Smooth muscle cell (in vitro differentiated cells): ENCODE results near the gene G6PC2. TPM values are rescaled to one million over a fixed set of nuclear protein-coding genes. Genes with fewer than 3 reads are reported as not detected.
"Not testable (repeated sequence)": the region's sequence is repeated elsewhere in the genome, so short reads cannot be mapped to it uniquely, and the experiment has no call there.

Source experiments
- DNase-seq: peaks from one replicate; lab custom pipeline; 2025; ENCODE audit not compliant: unreplicated experiment; lab: John Stamatoyannopoulos, UW
- H2AFZ ChIP-seq: fragments of 200-600 bp; sonication (generic); 2 replicates; pipeline ENCODE4 v1.6.0; 2016; ENCODE audit warnings: antibody characterized with exemption, low read depth, mild to moderate bottlenecking
- H3F3A ChIP-seq: fragments of 200-600 bp; sonication (generic); 2 replicates; pipeline ENCODE4 v1.6.0; 2017; ENCODE audit warnings: antibody characterized with exemption, low read depth
- H3K27ac ChIP-seq: fragments of 200-600 bp; sonication (generic); 2 replicates; pipeline ENCODE4 v1.5.1; 2016; ENCODE audit warnings: low read depth, mild to moderate bottlenecking
- H3K27me3 ChIP-seq: fragments of 200-600 bp; sonication (generic); 2 replicates; pipeline ENCODE4 v1.6.1; 2016; ENCODE audit warnings: low read depth, mild to moderate bottlenecking
- H3K36me3 ChIP-seq: fragments of 200-600 bp; sonication (generic); 2 replicates; pipeline ENCODE4 v1.5.1; 2016; ENCODE audit warnings: low read depth
- H3K4me1 ChIP-seq: fragments of 200-600 bp; sonication (generic); 2 replicates; pipeline ENCODE4 v1.5.1; 2016; ENCODE audit warnings: low read depth
- H3K4me2 ChIP-seq: fragments of 200-600 bp; sonication (generic); 2 replicates; pipeline ENCODE4 v1.6.0; 2016; ENCODE audit warnings: mild to moderate bottlenecking
- H3K4me3 ChIP-seq: fragments of 200-600 bp; sonication (generic); 2 replicates; pipeline ENCODE4 v1.5.1; 2016; ENCODE audit warnings: mild to moderate bottlenecking
- H3K79me2 ChIP-seq: fragments of 200-600 bp; sonication (generic); 2 replicates; pipeline ENCODE4 v1.6.0; 2016; ENCODE audit warnings: low read depth, mild to moderate bottlenecking
- H3K9ac ChIP-seq: fragments of 200-600 bp; sonication (generic); 2 replicates; pipeline ENCODE4 v1.6.0; 2016; ENCODE audit warnings: low read depth
- H3K9me3 ChIP-seq: fragments of 200-600 bp; sonication (generic); replicated peaks from 2 replicates; pipeline ENCODE4 v1.5.1; 2016; ENCODE audit warnings: low read depth
- H4K20me1 ChIP-seq: fragments of 200-600 bp; sonication (generic); 2 replicates; pipeline ENCODE4 v1.6.0; 2016; ENCODE audit warnings: low read depth
- CTCF ChIP-seq: fragments of 200-600 bp; sonication (generic); IDR thresholded peaks from 2 replicates; pipeline ENCODE4 v1.5.1; 2017; ENCODE audit warnings: borderline replicate concordance, mild to moderate bottlenecking, antibody characterized with exemption; ENCODE audit not compliant: insufficient read depth, poor library complexity, severe bottlenecking
- WGBS: methylation state at CpG from one replicate; pipeline ENCODE4 v1.1.7; 2016; ENCODE audit warnings: low lambda C conversion rate; 5-methylcytosine and 5-hydroxymethylcytosine counted together
- polyA plus RNA-seq: library from polyadenylated mRNA; unstranded; fragments of >200 nt; fragmentation: Nextera tagmentation; extraction: Ambion mirVana; gene quantifications from 2 replicates; pipeline ENCODE4 v1.2.1, GENCODE V29; 2016
- total RNA-seq: library from RNA; depleted of rRNA; stranded (reverse); fragments of >200 nt; gene quantifications from 2 replicates; pipeline ENCODE4 v1.2.3, GENCODE V29; 2014

Gene G6PC2
- total and polyA plus RNA-seq, 2 experiments from 2014 or later, result not detected

DNA sequence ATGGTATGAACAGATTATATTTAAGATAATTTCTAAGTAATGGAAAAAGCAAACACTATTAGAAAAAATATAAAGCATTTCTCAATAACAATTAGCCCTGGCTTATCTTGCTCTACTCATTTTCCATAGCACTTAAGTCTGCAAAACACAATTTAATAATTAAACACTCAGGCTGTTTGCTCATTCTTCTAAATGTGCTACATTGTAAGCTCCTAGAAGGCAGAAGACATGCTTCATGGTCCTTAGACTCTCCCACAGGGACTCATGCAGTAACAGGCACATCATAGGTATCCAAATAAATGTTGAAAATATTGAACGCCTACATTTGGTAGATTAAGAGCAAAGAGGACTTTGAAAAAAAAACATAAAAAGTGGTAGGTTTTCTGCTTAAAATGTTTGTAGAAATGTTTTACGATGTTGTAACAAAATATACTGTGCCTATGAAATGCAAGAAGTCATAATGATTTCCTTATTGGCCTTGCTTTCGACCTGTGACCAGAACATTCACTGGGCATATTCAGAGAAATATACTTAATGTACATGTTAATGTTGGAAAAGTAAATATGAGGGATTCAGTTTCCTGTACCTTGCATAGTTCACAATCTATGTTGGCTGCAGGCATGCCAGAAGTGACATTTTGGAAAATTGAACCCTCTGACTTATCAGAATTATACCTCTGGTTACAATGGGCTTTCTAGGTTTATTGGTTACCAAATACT is 27.2 kb downstream of the G6PC2 start:
- Histone ChIP-seq H3K4me1 (no peaks in the 10 kb centered on the region), H3K36me3 (no peaks in the 10 kb centered on the region), H3K9ac (no peak overlapping the region), H4K20me1 (no peaks in the 10 kb centered on the region), H3K4me3 (no peak overlapping the region), H3K27ac (no peak overlapping the region), H3K79me2 (no peaks in the 10 kb centered on the region), H2AFZ (no peak overlapping the region), H3K4me2 (no peak overlapping the region), H3K9me3 (no peaks in the 10 kb centered on the region), H3K27me3 (no peaks in the 10 kb centered on the region), H3F3A (no peaks in the 10 kb centered on the region)
- DNase-seq, result no peak
- WGBS, result 97% methylated on average over 3 of the region's 3 CpGs
- no peak for TF ChIP-seq CTCF

- no peak overlapping the region for H3K4me2 ChIP-seq
- H3K79me2 ChIP-seq, result no peaks in the 10 kb centered on the region
- no peak for DNase-seq
- no peaks in the 10 kb centered on the region for H3K27me3 ChIP-seq
- H3K36me3 ChIP-seq, result no peaks in the 10 kb centered on the region
- H3F3A ChIP-seq, result no peaks in the 10 kb centered on the region
- no peaks in the 10 kb centered on the region for H3K9me3 ChIP-seq
- H3K9ac ChIP-seq, result no peak overlapping the region
- no peaks in the 10 kb centered on the region for H3K4me1 ChIP-seq
- no peak for TF ChIP-seq CTCF
- WGBS, result 84% methylated on average over 3 of the region's 3 CpGs
- no peak overlapping the region for H2AFZ ChIP-seq
- no peak overlapping the region for H3K4me3 ChIP-seq
- no peaks in the 10 kb centered on the region for H4K20me1 ChIP-seq
- no peak overlapping the region for H3K27ac ChIP-seq
Observed at GRCh38 chr2:168929031-168929430, 27.9 kb downstream of the G6PC2 start.

DNA sequence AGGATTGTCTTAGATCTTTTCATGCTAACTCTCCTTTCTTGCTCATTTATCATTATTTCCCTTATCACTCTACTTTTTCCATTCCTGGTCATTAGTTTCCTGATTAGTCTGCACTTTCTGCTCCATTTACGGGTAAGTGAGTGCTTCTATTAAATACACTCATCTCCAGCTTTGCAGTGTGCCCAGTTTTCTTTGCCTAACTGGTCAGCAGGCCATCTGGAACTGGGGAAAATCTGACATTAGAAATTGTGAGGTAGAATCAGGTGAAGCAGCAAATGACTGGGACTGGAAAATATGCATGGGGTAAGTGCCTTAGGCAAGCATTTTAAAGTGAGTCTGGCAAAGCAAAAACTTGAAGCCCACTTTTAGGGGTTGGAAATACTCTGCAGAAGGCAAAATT is 29.2 kb downstream of the G6PC2 start:
- Histone ChIP-seq H3K27me3 (no peaks in the 10 kb centered on the region), H3K9ac (no peak overlapping the region), H3K9me3 (no peaks in the 10 kb centered on the region), H4K20me1 (no peaks in the 10 kb centered on the region), H3F3A (no peaks in the 10 kb centered on the region), H3K36me3 (no peaks in the 10 kb centered on the region), H3K4me3 (no peak overlapping the region), H2AFZ (no peak overlapping the region), H3K27ac (no peak overlapping the region), H3K4me2 (no peak overlapping the region), H3K4me1 (no peaks in the 10 kb centered on the region), H3K79me2 (no peaks in the 10 kb centered on the region)
- no peak for TF ChIP-seq CTCF
- DNase-seq, result no peak
- 53% methylated on average over 1 of the region's 1 CpG for WGBS

GRCh38 chr2:168932174-168932573 is 31.1 kb downstream of the G6PC2 start:
- H2AFZ ChIP-seq, H3F3A ChIP-seq, H3K27me3 ChIP-seq, H3K4me2 ChIP-seq, H3K27ac ChIP-seq, H3K9ac ChIP-seq, H3K79me2 ChIP-seq, H3K36me3 ChIP-seq, H4K20me1 ChIP-seq, H3K4me1 ChIP-seq, H3K9me3 ChIP-seq, H3K4me3 ChIP-seq, DNase-seq: not testable (repeated sequence)
- 97% methylated on average over 4 of the region's 4 CpGs for WGBS
